ENCODE data around the gene NDUFV1.
"Not testable (repeated sequence)": the region's sequence is repeated elsewhere in the genome, so short reads cannot be mapped to it uniquely, and the experiment has no call there.

NDUFV1 gene

DNA sequence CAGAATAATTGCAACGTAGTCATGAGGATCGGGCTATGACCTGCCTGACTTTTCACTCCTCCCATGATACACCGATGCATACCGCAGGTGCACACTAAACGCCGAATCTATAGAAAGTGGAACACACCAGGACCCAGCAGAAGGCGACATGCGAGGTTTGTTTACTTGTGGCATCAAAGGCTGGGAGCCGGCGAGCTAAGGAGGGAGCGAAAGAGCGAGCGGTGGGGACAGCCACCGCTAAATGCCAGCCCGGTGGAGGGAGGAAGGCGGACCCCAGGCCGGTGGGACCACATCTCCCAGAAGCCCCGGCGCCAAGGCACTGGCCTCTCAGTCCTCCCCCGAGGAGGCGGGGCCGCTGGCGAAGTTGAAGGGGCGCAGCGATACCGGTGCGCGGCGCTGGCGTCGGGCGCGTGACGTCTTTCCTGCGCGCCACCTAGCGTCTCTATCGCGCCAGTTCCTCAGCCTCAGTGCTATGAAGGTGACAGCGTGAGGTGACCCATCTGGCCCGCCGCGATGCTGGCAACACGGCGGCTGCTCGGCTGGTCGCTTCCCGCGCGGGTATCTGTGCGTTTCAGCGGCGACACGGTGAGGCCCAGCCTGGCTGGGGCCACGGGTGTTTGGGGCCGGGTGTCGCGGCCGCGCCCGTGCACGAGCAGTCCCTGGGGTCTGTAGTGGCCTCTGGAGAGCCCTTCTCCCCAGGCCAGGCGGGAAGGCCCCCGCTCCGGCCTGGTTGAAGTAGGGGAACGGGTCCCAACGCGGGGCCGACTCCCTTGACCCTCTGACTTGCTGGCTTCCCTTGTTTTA is at the start of gene NDUFV1:
TSS of gene NDUFV1 (plus strand) at position 445 of the 804 bp plus-strand sequence. CDS start at position 514, 69 bp downstream.
- Histone ChIP-seq H3K9ac (ENCODE audit: low read length) (peak within 1 kb of the TSS; percentile 73), H3K36me3 (ENCODE audit: insufficient read depth, low read length) (peaks cover 31% of the 10 kb centered on the region), H3K27me3 (ENCODE audit: control insufficient read depth in 1 of 2, insufficient read depth in 2 of 2, low read length in 2 of 2) (no peaks in the 10 kb centered on the region), H3K9me3 (ENCODE audit: low read length) (no peaks in the 10 kb centered on the region), H3K27ac (ENCODE audit: low read depth, low read length) (peak within 1 kb of the TSS; percentile 83), H3K4me1 (ENCODE audit: insufficient read depth, low read length) (peaks cover 11% of the 10 kb centered on the region), H3K4me3 (ENCODE audit: low read depth in 1 of 2, low read length in 2 of 2) (peak within 1 kb of the TSS; percentile 88 to 95)

DNA sequence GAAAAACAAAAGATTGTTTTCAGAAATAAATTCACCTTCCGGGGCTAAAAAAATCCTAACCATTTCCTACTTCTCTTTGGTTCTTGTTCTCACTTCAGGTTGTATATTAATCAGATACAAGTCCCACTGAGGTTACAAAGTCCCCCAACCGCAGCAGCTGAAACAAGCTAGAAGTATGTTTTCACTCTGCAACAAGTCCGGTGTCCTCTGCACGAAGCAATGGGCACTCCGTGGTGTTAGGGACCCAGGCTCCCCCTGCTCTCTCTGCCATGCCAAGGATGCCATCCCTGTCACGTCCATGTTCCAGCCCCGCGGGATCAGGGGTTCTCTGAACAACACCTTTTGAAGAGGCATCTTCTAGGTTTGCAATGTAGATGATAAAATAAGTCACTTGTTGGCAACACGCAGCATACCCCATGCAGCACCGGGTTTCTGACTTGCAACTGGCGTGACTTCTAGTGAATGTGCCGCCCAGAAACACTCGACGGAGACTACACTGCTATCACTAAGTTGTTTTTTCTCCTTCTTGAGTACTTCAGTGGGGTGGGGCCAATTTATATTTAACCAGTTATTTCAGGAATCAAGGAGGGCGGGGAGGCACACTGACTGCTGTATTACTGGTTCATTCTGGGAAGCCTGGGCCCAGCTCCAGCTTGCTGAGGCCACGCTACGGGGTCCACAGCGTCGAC is 48.5 kb upstream of the NDUFV1 start:
- H3K4me3 ChIP-seq (ENCODE audit: low read depth in 1 of 2, low read length in 2 of 2), result no peak overlapping the region
- no peak overlapping the region for H3K9ac ChIP-seq (ENCODE audit: low read length)

DNA sequence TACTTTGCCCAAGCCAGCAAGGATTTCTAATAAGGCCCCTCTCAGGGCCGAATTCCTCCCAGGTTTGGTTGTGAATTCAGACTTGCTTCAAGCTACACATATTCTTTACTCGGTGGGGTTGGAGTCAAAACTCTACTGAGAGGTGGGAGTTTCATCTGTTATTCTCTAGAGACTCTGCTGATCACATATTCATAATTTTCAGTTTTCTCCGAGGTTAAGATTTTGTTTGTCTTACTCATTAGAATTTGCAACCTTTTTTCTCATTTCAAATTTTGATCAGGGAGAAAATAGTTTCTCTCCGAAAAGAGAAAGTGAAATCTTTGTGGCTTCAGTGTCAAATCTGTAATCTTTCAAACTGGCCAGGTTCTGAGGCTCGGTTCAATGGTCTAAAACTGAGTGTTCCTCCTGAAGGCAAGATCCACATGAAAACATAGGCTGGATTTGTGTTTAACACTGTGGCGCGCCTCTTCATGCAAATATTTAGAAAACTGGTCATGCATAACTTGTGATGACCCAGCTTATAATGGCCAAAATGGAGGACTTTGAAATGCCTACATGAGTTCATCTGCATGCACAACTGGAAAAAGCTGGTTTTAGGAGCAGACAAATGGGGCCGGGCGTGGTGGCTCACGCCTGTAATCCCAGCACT is 44.6 kb upstream of the NDUFV1 start:
- Histone ChIP-seq H3K4me3 (ENCODE audit: low read depth in 1 of 2, low read length in 2 of 2) (no peak overlapping the region), H3K9me3 (ENCODE audit: low read length) (no peaks in the 10 kb centered on the region), H3K9ac (ENCODE audit: low read length) (no peak overlapping the region), H3K27me3 (ENCODE audit: control insufficient read depth in 1 of 2, insufficient read depth in 2 of 2, low read length in 2 of 2) (no peaks in the 10 kb centered on the region), H3K27ac (ENCODE audit: low read depth, low read length) (no peak overlapping the region), H3K36me3 (ENCODE audit: insufficient read depth, low read length) (no peaks in the 10 kb centered on the region), H3K4me1 (ENCODE audit: insufficient read depth, low read length) (no peaks in the 10 kb centered on the region)

More for the DNA sequence above, 48.5 kb upstream of the NDUFV1 start:
- Histone ChIP-seq H3K4me1 (ENCODE audit: insufficient read depth, low read length) (no peaks in the 10 kb centered on the region), H3K36me3 (ENCODE audit: insufficient read depth, low read length) (no peaks in the 10 kb centered on the region), H3K27ac (ENCODE audit: low read depth, low read length) (no peak overlapping the region), H3K9me3 (ENCODE audit: low read length) (no peaks in the 10 kb centered on the region), H3K27me3 (ENCODE audit: control insufficient read depth in 1 of 2, insufficient read depth in 2 of 2, low read length in 2 of 2) (no peaks in the 10 kb centered on the region)

DNA sequence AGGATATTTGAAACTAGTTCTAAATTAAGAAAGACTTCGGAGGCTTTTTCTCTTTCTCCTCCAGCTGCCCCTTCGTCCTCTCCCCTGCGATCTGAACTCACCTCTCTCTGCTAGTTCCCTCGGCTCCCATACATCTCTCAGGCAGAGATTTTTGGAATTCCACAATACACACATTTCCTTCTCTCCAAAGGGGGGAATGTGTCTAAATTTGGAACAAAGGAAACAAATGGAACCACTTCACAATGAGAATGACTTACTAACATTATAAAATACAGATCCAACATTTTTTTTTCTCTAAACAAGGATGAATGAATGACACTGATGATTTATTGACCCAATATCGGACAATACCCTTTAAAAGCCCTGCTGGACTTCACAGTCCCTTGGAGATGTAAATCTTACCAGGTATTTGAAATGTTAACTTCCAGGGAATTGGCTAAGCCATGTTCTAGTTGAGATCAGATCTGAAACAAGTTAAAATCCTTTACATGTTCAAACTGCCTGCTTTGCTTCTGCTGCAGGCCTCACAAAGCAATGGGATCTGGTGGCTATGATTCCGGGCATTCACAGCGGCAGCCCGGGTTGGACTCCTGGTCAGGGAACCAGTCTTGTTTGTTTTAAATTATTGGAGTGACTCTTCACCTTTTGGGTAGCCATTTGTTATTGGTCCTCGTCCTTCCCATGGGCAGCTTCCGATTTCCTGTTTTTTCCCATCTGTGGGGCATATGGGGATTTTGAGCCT is 43.6 kb upstream of the NDUFV1 start:
- H3K36me3 ChIP-seq (ENCODE audit: insufficient read depth, low read length), result no peaks in the 10 kb centered on the region
- no peak overlapping the region for H3K4me3 ChIP-seq (ENCODE audit: low read depth in 1 of 2, low read length in 2 of 2)
- H3K9me3 ChIP-seq (ENCODE audit: low read length), result no peaks in the 10 kb centered on the region
- H3K27ac ChIP-seq (ENCODE audit: low read depth, low read length), result no peak overlapping the region
- H3K9ac ChIP-seq (ENCODE audit: low read length), result no peak overlapping the region
- no peaks in the 10 kb centered on the region for H3K4me1 ChIP-seq (ENCODE audit: insufficient read depth, low read length)
- H3K27me3 ChIP-seq (ENCODE audit: control insufficient read depth in 1 of 2, insufficient read depth in 2 of 2, low read length in 2 of 2), result no peaks in the 10 kb centered on the region

DNA sequence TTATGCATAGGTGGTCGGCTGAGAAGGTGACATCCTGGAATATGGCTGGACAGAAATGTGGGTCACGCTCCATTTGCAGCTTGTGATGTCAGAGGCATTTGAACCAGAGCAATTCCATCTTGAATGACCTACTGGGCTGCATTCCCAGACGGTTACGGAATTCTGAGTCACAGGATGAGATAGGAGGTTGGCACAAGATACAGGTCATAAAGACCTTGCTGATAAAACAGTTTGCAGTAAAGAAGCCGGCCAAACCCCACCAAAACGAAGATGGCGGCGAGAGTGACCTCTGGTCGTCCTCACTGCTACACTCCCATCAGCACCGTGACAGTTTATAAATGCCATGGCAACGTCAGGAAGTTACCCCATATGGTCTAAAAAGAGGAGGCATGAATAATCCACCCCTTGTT is 43.0 kb upstream of the NDUFV1 start:
- H3K36me3 ChIP-seq (ENCODE audit: insufficient read depth, low read length); H3K9me3 ChIP-seq (ENCODE audit: low read length); H3K4me1 ChIP-seq (ENCODE audit: insufficient read depth, low read length); H3K27ac ChIP-seq (ENCODE audit: low read depth, low read length); H3K9ac ChIP-seq (ENCODE audit: low read length); H3K4me3 ChIP-seq (ENCODE audit: low read depth in 1 of 2, low read length in 2 of 2); H3K27me3 ChIP-seq (ENCODE audit: control insufficient read depth in 1 of 2, insufficient read depth in 2 of 2, low read length in 2 of 2): not testable (repeated sequence)

DNA sequence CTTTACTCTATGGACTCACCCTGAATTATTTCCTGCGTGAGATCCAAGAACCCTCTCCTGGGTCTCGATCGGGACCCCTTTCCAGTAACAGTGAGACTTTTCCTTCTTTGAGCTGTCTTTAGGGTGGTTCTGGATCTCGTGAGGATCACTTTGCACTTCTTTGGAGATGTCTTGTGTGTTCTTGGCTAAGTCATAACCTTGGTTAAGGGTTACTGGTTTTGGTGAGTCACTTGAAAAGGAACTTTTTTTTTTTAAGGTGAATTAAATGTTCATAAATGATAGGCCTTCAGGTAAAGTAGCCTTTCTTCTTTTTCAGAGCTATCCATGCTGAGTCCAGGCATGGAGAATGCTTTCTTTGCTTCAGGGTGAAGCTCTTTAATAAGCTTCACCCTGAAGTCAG is 42.5 kb upstream of the NDUFV1 start:
- Histone ChIP-seq H3K27me3 (ENCODE audit: control insufficient read depth in 1 of 2, insufficient read depth in 2 of 2, low read length in 2 of 2) (no peaks in the 10 kb centered on the region), H3K9me3 (ENCODE audit: low read length) (no peaks in the 10 kb centered on the region), H3K36me3 (ENCODE audit: insufficient read depth, low read length) (no peaks in the 10 kb centered on the region), H3K27ac (ENCODE audit: low read depth, low read length) (no peak overlapping the region), H3K4me3 (ENCODE audit: low read depth in 1 of 2, low read length in 2 of 2) (no peak overlapping the region), H3K4me1 (ENCODE audit: insufficient read depth, low read length) (no peaks in the 10 kb centered on the region), H3K9ac (ENCODE audit: low read length) (no peak overlapping the region)

DNA sequence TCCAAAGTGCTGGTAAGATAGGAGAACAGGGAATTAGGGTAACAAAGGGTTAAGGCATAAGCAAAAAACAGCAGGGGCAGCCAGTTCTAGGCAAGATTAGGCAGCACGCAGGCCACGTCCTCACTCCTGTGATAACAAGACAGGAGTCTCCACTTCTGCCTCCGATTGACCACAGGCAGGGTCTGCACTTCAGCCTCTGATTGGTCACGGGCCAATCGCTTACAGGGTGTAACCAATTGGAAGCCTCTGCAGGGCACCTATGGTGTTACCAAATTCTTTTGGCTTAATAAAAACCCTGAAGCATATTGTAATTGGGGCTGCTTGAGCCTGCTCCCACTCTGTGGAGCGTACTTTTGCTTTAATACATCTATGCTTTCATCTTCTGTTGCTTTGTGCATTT is 35.3 kb upstream of the NDUFV1 start:
- Histone ChIP-seq H3K4me3 (ENCODE audit: low read depth in 1 of 2, low read length in 2 of 2) (no peak overlapping the region), H3K9ac (ENCODE audit: low read length) (no peak overlapping the region), H3K27me3 (ENCODE audit: control insufficient read depth in 1 of 2, insufficient read depth in 2 of 2, low read length in 2 of 2) (no peaks in the 10 kb centered on the region), H3K9me3 (ENCODE audit: low read length) (no peaks in the 10 kb centered on the region), H3K36me3 (ENCODE audit: insufficient read depth, low read length) (no peaks in the 10 kb centered on the region), H3K4me1 (ENCODE audit: insufficient read depth, low read length) (no peaks in the 10 kb centered on the region), H3K27ac (ENCODE audit: low read depth, low read length) (no peak overlapping the region)

DNA sequence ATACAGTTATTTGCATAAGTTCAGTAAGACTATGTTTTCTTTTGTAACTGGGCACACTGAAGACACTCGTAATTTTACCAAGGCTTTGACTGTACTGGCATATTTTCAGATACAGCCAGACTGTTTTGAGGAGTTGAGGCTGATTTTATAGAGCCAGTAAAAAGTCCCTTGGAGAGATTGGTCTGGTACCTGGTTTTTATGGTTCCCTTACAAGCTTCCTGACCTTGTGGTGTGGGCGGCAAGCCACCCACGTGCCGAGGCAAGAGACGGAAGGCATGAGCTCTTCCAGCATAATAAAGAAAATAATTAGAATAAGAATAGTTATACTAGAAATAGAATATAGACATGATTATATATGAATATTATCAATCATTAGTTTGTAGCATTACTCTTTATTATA is 34.4 kb upstream of the NDUFV1 start:
- no peak overlapping the region for H3K4me3 ChIP-seq (ENCODE audit: low read depth in 1 of 2, low read length in 2 of 2)
- H3K9ac ChIP-seq (ENCODE audit: low read length), result no peak overlapping the region
- no peaks in the 10 kb centered on the region for H3K36me3 ChIP-seq (ENCODE audit: insufficient read depth, low read length)
- no peaks in the 10 kb centered on the region for H3K9me3 ChIP-seq (ENCODE audit: low read length)
- H3K4me1 ChIP-seq (ENCODE audit: insufficient read depth, low read length), result no peaks in the 10 kb centered on the region
- H3K27me3 ChIP-seq (ENCODE audit: control insufficient read depth in 1 of 2, insufficient read depth in 2 of 2, low read length in 2 of 2), result no peaks in the 10 kb centered on the region
- H3K27ac ChIP-seq (ENCODE audit: low read depth, low read length), result no peak overlapping the region

DNA sequence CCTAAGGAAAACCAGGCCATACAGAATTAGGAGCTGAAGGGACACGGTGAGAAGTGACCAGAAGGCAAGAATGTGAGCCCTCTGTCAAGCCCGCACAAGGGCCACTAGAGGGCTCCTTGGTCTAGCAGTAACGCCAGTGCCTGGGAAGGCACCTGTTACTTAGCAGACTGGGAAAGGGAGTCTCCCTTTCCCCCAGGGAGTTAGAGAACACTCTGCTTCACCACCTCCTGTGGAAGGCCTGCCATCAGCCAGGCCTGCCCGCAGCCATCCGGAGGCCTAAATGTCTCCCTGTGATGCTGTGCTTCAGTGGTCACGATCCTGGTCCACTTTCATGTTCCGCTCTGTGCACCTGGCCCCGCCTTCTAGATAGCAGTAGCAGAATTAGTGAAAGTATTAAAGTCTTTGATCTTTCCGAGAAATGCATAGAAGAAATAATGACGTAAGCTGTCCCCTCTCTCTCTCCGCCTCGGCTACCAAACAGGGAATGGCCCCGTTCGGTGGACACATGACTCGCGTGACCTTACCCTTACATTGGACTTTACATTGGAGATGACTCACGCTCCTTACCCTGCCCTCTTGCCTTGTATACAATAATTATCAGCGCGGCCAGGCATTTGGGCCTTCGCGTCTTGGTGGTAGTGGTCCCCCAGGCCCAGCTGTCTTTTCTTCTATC is 33.9 kb upstream of the NDUFV1 start:
- no peaks in the 10 kb centered on the region for H3K27me3 ChIP-seq (ENCODE audit: control insufficient read depth in 1 of 2, insufficient read depth in 2 of 2, low read length in 2 of 2)
- H3K27ac ChIP-seq (ENCODE audit: low read depth, low read length), result no peak overlapping the region
- no peaks in the 10 kb centered on the region for H3K9me3 ChIP-seq (ENCODE audit: low read length)
- H3K9ac ChIP-seq (ENCODE audit: low read length), result no peak overlapping the region
- H3K36me3 ChIP-seq (ENCODE audit: insufficient read depth, low read length), result no peaks in the 10 kb centered on the region
- H3K4me1 ChIP-seq (ENCODE audit: insufficient read depth, low read length), result no peaks in the 10 kb centered on the region
- H3K4me3 ChIP-seq (ENCODE audit: low read depth in 1 of 2, low read length in 2 of 2), result no peak overlapping the region

DNA sequence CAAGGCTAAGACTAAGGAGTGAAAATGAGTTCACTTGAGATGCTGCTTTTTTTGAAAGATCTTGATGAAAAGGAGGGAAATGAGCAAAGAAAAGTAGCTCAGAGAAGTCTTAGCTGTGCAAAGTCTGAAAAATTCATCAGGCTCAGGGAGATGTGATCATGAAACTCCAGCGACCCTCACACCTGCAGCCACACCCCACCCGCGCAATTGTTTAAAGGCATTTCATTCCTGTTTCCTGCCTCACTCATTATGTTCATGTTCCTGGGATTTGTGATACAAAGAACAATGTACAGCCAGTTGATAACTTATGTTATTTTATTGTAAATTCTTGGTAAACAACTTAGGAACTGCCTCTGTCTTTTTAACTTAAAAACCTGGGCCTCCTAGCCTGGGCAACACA is 31.8 kb upstream of the NDUFV1 start:
- Histone ChIP-seq H3K4me1 (ENCODE audit: insufficient read depth, low read length) (no peaks in the 10 kb centered on the region), H3K9ac (ENCODE audit: low read length) (no peak overlapping the region), H3K4me3 (ENCODE audit: low read depth in 1 of 2, low read length in 2 of 2) (no peak overlapping the region), H3K36me3 (ENCODE audit: insufficient read depth, low read length) (no peaks in the 10 kb centered on the region), H3K27ac (ENCODE audit: low read depth, low read length) (no peak overlapping the region), H3K27me3 (ENCODE audit: control insufficient read depth in 1 of 2, insufficient read depth in 2 of 2, low read length in 2 of 2) (no peaks in the 10 kb centered on the region), H3K9me3 (ENCODE audit: low read length) (no peaks in the 10 kb centered on the region)

Data from muscle layer of colon (tissue), 2 donors.